ENCODE data around the gene FAM204A. TPM values are rescaled to one million over a fixed set of nuclear protein-coding genes. Genes with fewer than 3 reads are reported as not detected.

The FAM204A gene
- 10 to 100 TPM; 22.1 to 37.6 TPM for polyA plus RNA-seq

DNA sequence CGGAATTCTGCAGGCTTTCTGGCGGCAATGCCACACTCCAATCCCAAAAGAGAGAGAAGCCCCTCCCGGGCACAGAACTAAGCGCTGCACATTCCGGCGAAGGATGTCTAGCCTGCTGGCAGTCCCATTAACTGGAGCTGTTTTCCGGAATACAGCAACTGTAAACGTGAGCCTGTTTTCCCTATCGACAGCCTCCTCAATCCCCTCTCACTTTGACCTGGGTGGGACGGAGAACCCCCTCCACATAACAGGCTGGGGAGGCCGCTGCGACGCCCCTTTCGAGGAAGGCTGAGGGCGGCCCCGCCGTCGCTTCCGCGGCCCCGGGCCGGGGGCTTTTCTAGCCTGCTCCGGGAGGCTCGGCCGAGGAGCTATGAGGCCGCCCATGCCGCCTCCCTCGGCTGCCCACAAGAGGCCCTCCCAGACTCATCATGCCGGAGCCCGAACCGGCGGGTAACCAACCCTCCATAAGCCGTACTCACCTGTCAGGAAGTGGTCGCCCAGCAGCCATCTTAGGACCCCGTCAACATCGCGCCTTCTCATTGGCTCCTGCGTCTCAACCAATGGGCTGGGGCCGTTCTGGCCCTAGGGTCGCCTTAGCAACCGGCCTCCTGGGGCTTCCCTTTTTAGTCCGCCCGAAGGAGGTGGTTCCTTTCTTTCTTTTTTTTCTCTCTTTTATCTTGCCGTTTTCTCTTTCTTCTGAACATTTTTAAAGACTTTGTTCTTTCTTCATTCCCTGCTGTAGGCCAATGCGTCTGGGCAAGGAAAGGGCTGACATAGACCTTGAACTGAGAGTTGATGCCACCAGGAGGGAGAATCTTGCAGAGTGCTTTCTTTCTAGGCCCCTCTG lies at the start of gene FAM204A:
Gene FAM204A, minus strand, starts transcription at position 534 of the 847 bp plus-strand sequence. CDS start 5,909 bp downstream, outside the sequence.
- no peaks in the 10 kb centered on the region for H3K36me3 ChIP-seq (ENCODE audit: control insufficient read depth in 2 of 2, insufficient read depth in 2 of 2, low read length in 1 of 2)
- H3K4me1 ChIP-seq (ENCODE audit: control insufficient read depth in 2 of 2, insufficient read depth in 2 of 2, low read length in 1 of 2) = no peaks in the 10 kb centered on the region
- no peaks in the 10 kb centered on the region for H3K27me3 ChIP-seq (ENCODE audit: control insufficient read depth in 1 of 2, insufficient read depth in 2 of 2, low read length in 2 of 2)
- peak within 1 kb of the TSS; percentile 56 to 74 for H3K27ac ChIP-seq (ENCODE audit: low read depth in 2 of 2, low read length in 1 of 2)
- H3K4me3 ChIP-seq (ENCODE audit: low read depth in 1 of 2, low read length in 2 of 2) = peak within 1 kb of the TSS; percentile 67 to 92
- 0 to 1% methylated on average over 45 of the region's 45 CpGs for WGBS, 2 donors
- H3K9me3 ChIP-seq (ENCODE audit: control insufficient read depth in 2 of 2, insufficient read depth in 1 of 2, low read depth in 1 of 2, low read length in 1 of 2) = no peaks in the 10 kb centered on the region

DNA sequence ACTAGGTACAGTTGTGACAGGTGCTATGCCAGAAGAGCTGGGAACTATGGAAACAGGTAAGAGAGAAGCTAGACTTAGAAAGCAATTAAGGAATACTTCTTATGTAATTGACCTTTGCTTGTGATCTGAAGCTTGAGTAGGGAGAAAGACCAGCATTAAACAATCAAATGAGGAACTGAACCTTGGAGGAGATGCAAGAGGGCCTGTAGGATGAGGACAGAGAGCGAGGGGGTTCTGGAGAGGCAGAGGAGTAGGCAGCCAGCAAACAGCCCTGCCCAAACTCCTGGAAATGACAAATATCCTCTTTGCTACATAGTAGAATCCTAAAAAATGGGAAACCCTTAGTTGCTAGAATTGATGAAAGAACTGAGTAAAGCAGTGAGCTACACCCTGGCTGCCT lies 41.6 kb upstream of the FAM204A start:
- WGBS, 2 donors = 74 to 85% methylated on average over 1 of the region's 1 CpG
- Histone ChIP-seq H3K9me3 (ENCODE audit: control insufficient read depth in 2 of 2, insufficient read depth in 1 of 2, low read depth in 1 of 2, low read length in 1 of 2) (no peaks in the 10 kb centered on the region), H3K4me3 (ENCODE audit: low read depth in 1 of 2, low read length in 2 of 2) (no peak overlapping the region), H3K4me1 (ENCODE audit: control insufficient read depth in 2 of 2, insufficient read depth in 2 of 2, low read length in 1 of 2) (peaks cover 0 to 3% of the 10 kb centered on the region in 2 donors), H3K27me3 (ENCODE audit: control insufficient read depth in 1 of 2, insufficient read depth in 2 of 2, low read length in 2 of 2) (no peaks in the 10 kb centered on the region), H3K36me3 (ENCODE audit: control insufficient read depth in 2 of 2, insufficient read depth in 2 of 2, low read length in 1 of 2) (no peaks in the 10 kb centered on the region), H3K27ac (ENCODE audit: low read depth in 2 of 2, low read length in 1 of 2) (no peak overlapping the region)

DNA sequence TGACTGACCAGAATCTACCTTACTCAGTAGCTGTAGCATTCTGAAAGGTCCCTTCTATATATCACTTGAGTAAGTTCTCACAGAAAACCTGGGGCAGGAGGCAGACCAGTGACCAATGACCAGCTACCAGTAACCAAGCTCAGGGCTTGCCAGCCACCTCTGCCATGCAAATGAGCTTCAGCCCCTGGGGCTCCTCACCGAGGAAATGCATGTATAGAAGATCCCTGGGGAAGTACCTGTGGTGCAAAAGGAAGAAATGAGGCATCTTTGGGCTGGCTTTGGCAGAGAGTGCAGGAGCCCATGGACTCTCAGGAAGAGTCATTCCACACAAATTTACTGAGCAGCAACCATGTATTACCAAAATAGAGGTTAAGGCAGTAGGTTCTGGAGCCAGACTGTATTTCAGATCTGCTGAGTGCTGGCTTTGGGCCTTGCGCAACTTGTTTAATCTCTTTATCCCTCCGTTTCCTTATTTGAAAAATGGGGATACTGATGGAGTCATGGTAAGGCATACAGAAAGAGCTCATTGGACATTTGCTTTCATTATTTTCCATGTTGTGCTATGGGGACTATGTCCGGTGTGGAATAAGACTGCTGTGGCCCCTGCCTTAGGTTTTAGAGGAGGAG lies 41.1 kb upstream of the FAM204A start:
- WGBS, 2 donors = 69 to 74% methylated on average over 4 of the region's 4 CpGs

DNA sequence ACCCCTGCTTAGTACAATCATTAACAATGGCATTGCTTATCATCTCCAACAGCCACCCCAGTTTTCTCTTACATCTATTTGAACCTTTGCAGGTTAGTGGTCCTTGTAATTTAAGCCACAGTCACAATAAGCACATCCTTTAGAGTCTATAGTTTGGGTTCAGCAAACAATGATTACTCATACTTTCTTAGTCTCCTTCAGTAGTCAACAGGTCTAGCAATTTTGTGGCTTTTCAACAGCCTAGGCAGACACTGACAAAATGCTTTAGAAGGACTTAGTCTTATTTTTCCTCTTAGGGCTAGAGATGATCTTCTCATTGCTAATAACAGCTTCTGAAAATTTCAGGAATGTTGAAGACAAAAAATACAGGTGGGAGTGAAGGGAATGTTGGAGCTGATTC lies 32.3 kb upstream of the FAM204A start:
- Histone ChIP-seq H3K27me3 (ENCODE audit: control insufficient read depth in 1 of 2, insufficient read depth in 2 of 2, low read length in 2 of 2) (no peaks in the 10 kb centered on the region), H3K27ac (ENCODE audit: low read depth in 2 of 2, low read length in 1 of 2) (no peak overlapping the region)

More for the DNA sequence above, 41.1 kb upstream of the FAM204A start:
- Histone ChIP-seq H3K4me3 (ENCODE audit: low read depth in 1 of 2, low read length in 2 of 2) (no peak overlapping the region), H3K4me1 (ENCODE audit: control insufficient read depth in 2 of 2, insufficient read depth in 2 of 2, low read length in 1 of 2) (peaks cover 0 to 3% of the 10 kb centered on the region in 2 donors), H3K27me3 (ENCODE audit: control insufficient read depth in 1 of 2, insufficient read depth in 2 of 2, low read length in 2 of 2) (no peaks in the 10 kb centered on the region), H3K36me3 (ENCODE audit: control insufficient read depth in 2 of 2, insufficient read depth in 2 of 2, low read length in 1 of 2) (no peaks in the 10 kb centered on the region), H3K27ac (ENCODE audit: low read depth in 2 of 2, low read length in 1 of 2) (no peak overlapping the region), H3K9me3 (ENCODE audit: control insufficient read depth in 2 of 2, insufficient read depth in 1 of 2, low read depth in 1 of 2, low read length in 1 of 2) (no peaks in the 10 kb centered on the region)

DNA sequence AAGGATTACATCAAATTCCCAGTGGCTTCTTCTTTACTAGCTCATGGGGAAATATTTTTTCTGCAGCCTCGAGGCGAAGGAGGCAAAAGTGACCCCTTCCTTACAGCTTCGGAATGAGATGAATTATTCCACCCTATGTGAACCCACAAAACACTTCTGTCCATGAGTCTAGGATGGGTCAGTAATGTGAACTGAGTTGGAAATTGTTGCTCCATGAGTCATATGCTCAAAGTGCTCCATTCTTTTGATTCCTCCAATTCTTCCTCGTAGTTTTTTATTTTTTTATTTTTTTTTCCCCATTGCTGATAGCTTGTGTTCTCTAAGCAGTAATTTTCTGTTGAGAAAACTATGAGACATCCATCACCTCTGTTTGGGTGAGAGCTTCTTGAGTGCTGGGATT lies 31.7 kb upstream of the FAM204A start:
- Histone ChIP-seq H3K36me3 (ENCODE audit: control insufficient read depth in 2 of 2, insufficient read depth in 2 of 2, low read length in 1 of 2) (no peaks in the 10 kb centered on the region), H3K27me3 (ENCODE audit: control insufficient read depth in 1 of 2, insufficient read depth in 2 of 2, low read length in 2 of 2) (no peaks in the 10 kb centered on the region), H3K27ac (ENCODE audit: low read depth in 2 of 2, low read length in 1 of 2) (no peak overlapping the region), H3K4me1 (ENCODE audit: control insufficient read depth in 2 of 2, insufficient read depth in 2 of 2, low read length in 1 of 2) (no peaks in the 10 kb centered on the region), H3K9me3 (ENCODE audit: control insufficient read depth in 2 of 2, insufficient read depth in 1 of 2, low read depth in 1 of 2, low read length in 1 of 2) (no peaks in the 10 kb centered on the region), H3K4me3 (ENCODE audit: low read depth in 1 of 2, low read length in 2 of 2) (no peak overlapping the region)
- WGBS, 2 donors = 54 to 58% methylated on average over 4 of the region's 4 CpGs

More for the DNA sequence above, 32.3 kb upstream of the FAM204A start:
- Histone ChIP-seq H3K9me3 (ENCODE audit: control insufficient read depth in 2 of 2, insufficient read depth in 1 of 2, low read depth in 1 of 2, low read length in 1 of 2) (no peaks in the 10 kb centered on the region), H3K36me3 (ENCODE audit: control insufficient read depth in 2 of 2, insufficient read depth in 2 of 2, low read length in 1 of 2) (no peaks in the 10 kb centered on the region), H3K4me1 (ENCODE audit: control insufficient read depth in 2 of 2, insufficient read depth in 2 of 2, low read length in 1 of 2) (no peaks in the 10 kb centered on the region), H3K4me3 (ENCODE audit: low read depth in 1 of 2, low read length in 2 of 2) (no peak overlapping the region)

DNA sequence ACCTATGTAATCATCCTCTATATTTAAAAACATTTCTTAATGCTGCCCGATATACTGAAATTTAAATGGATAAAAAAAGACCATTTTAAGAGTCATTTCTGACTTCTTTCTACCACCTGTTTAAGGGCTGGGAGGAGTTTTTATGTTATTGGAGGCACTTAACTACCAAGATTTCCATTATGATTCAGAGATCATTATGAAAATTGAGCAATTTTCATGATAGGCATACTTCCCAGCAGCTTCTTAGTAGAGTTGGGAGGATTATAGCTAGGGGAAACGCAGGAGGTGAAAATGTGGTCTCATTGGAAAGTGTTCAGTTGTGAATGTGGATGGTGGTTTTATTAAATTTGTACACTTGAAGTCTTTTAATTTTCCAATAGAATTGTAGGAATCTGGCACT lies 28.4 kb upstream of the FAM204A start:
- H3K27ac ChIP-seq (ENCODE audit: low read depth in 2 of 2, low read length in 1 of 2) = no peak overlapping the region
- H3K36me3 ChIP-seq (ENCODE audit: control insufficient read depth in 2 of 2, insufficient read depth in 2 of 2, low read length in 1 of 2) = no peaks in the 10 kb centered on the region
- 92 to 95% methylated on average over 2 of the region's 2 CpGs for WGBS, 2 donors
- H3K4me3 ChIP-seq (ENCODE audit: low read depth in 1 of 2, low read length in 2 of 2) = no peak overlapping the region
- no peaks in the 10 kb centered on the region for H3K27me3 ChIP-seq (ENCODE audit: control insufficient read depth in 1 of 2, insufficient read depth in 2 of 2, low read length in 2 of 2)
- peaks cover 0 to 2% of the 10 kb centered on the region in 2 donors for H3K9me3 ChIP-seq (ENCODE audit: control insufficient read depth in 2 of 2, insufficient read depth in 1 of 2, low read depth in 1 of 2, low read length in 1 of 2)
- H3K4me1 ChIP-seq (ENCODE audit: control insufficient read depth in 2 of 2, insufficient read depth in 2 of 2, low read length in 1 of 2) = no peaks in the 10 kb centered on the region

DNA sequence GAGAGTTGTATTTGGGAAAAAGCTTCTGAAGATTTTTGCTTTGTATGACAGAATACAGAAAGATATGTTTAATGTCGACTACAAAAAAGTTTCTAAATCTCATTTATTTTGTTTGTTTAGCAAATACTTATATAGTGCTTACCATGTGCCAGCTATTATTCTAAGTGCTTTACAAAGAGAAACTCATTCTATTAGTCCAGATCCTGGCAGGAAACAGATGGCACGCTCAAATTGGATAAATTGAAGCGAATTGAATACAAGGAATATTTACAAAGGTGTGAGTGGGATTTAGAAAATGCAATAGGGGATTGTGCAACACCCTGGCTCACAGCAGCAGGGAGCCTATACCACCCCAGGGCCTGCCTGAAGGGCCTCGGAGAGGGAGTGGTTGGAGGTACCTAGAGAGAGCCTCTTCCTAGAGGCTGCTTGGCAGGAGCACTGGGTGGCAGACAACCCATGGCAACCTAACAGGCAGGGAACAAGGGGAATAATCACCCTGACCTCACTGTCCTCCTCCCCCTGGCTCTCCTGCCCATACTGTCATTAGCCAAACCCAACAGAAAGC lies 27.6 kb upstream of the FAM204A start:
- H3K4me1 ChIP-seq (ENCODE audit: control insufficient read depth in 2 of 2, insufficient read depth in 2 of 2, low read length in 1 of 2) = no peaks in the 10 kb centered on the region
- H3K27ac ChIP-seq (ENCODE audit: low read depth in 2 of 2, low read length in 1 of 2) = no peak overlapping the region
- H3K36me3 ChIP-seq (ENCODE audit: control insufficient read depth in 2 of 2, insufficient read depth in 2 of 2, low read length in 1 of 2) = no peaks in the 10 kb centered on the region
- H3K27me3 ChIP-seq (ENCODE audit: control insufficient read depth in 1 of 2, insufficient read depth in 2 of 2, low read length in 2 of 2) = no peaks in the 10 kb centered on the region
- H3K4me3 ChIP-seq (ENCODE audit: low read depth in 1 of 2, low read length in 2 of 2) = no peak overlapping the region
- H3K9me3 ChIP-seq (ENCODE audit: control insufficient read depth in 2 of 2, insufficient read depth in 1 of 2, low read depth in 1 of 2, low read length in 1 of 2) = peaks cover 0 to 2% of the 10 kb centered on the region in 2 donors
- WGBS, 2 donors = 32 to 47% methylated on average over 4 of the region's 4 CpGs

DNA sequence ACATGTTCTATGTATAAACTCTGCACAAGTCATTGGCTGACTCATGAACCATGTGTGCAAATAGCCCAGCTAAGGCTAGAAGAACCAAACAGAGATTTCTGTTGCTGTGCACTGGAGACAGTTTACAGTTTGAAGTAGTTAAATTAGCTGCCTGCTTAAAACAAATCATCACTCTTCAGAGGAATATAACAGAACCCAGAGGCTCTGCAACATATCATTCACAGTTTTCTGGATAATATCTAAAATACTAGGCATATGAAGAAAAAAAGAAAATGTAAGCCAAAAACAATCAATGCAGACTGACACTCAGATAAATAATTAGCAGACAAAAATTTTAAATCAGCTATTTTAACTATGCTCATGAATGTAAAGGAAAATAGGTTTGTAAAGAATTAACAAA lies 23.6 kb upstream of the FAM204A start:
- H3K9me3 ChIP-seq (ENCODE audit: control insufficient read depth in 2 of 2, insufficient read depth in 1 of 2, low read depth in 1 of 2, low read length in 1 of 2) = peaks cover 0 to 2% of the 10 kb centered on the region in 2 donors
- H3K4me1 ChIP-seq (ENCODE audit: control insufficient read depth in 2 of 2, insufficient read depth in 2 of 2, low read length in 1 of 2) = no peaks in the 10 kb centered on the region
- no peak overlapping the region for H3K27ac ChIP-seq (ENCODE audit: low read depth in 2 of 2, low read length in 1 of 2)
- H3K36me3 ChIP-seq (ENCODE audit: control insufficient read depth in 2 of 2, insufficient read depth in 2 of 2, low read length in 1 of 2) = no peaks in the 10 kb centered on the region
- H3K4me3 ChIP-seq (ENCODE audit: low read depth in 1 of 2, low read length in 2 of 2) = no peak overlapping the region
- no peaks in the 10 kb centered on the region for H3K27me3 ChIP-seq (ENCODE audit: control insufficient read depth in 1 of 2, insufficient read depth in 2 of 2, low read length in 2 of 2)

DNA sequence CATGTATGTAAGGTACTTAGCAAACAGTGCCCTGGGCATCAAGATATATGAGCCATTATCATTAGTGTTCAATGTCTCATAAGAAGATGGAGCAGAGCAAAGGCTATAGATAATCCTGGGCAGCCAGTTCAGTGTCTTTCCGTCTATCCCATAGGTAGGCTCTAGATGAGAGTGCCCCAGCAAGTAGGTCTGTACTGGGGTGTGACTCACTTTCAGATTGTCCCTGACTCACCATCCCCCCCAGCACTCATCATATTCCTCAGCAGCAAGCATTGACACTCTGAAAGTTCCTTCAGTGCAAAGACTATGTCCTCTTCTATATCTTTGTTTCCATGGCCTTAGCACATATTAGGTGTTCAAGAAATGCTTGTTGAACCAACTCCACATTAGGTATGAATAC lies 20.0 kb upstream of the FAM204A start:
- Histone ChIP-seq H3K9me3 (ENCODE audit: control insufficient read depth in 2 of 2, insufficient read depth in 1 of 2, low read depth in 1 of 2, low read length in 1 of 2) (peaks cover 0 to 2% of the 10 kb centered on the region in 2 donors), H3K27ac (ENCODE audit: low read depth in 2 of 2, low read length in 1 of 2) (no peak overlapping the region), H3K27me3 (ENCODE audit: control insufficient read depth in 1 of 2, insufficient read depth in 2 of 2, low read length in 2 of 2) (no peaks in the 10 kb centered on the region), H3K4me1 (ENCODE audit: control insufficient read depth in 2 of 2, insufficient read depth in 2 of 2, low read length in 1 of 2) (no peaks in the 10 kb centered on the region), H3K4me3 (ENCODE audit: low read depth in 1 of 2, low read length in 2 of 2) (no peak overlapping the region), H3K36me3 (ENCODE audit: control insufficient read depth in 2 of 2, insufficient read depth in 2 of 2, low read length in 1 of 2) (no peaks in the 10 kb centered on the region)
- WGBS, 2 donors = 89% methylated on average over 1 of the region's 1 CpG

Measured in esophagus (tissue), 2 donors.